Stimulated activated naive CD8-positive, alpha-beta T cell treated with anti-CD3 and anti-CD28 coated beads, Interleukin-15, amount 100 ng/mL, for 72 hours (primary cell): Measurements from ENCODE around the gene SPOUT1.
"Not testable (repeated sequence)": the region's sequence is repeated elsewhere in the genome, so short reads cannot be mapped to it uniquely, and the experiment has no call there.

Experiments used
- ATAC-seq: fragments of 150-1000 bp; cut with Tn5 transposase; 2 replicates; pipeline ENCODE4 v1.10.0; 2021; ENCODE audit warnings: mild to moderate bottlenecking, moderate library complexity
- DNase-seq, 2 donors: peaks; one replicate each; pipeline ENCODE4 v3.0.0; 2021 to 2022
- H3K27ac Mint-ChIP-seq, 2 donors: one replicate each; pipeline ENCODE4 v1.8.0; 2022; ENCODE audit warnings: mild to moderate bottlenecking in 2 of 2, mixed read lengths in 2 of 2, moderate library complexity in 2 of 2
- H3K27me3 Mint-ChIP-seq: one replicate; pipeline ENCODE4 v1.8.0; 2022; ENCODE audit warnings: mixed read lengths
- H3K4me1 Mint-ChIP-seq: one replicate; pipeline ENCODE4 v1.8.0; 2022; ENCODE audit warnings: mild to moderate bottlenecking, mixed read lengths
- H3K4me3 Mint-ChIP-seq, 2 donors: one replicate each; pipeline ENCODE4 v1.8.0; 2022; ENCODE audit warnings: mild to moderate bottlenecking in 2 of 2, mixed read lengths in 2 of 2, moderate library complexity in 1 of 2
- H3K9me3 Mint-ChIP-seq, 2 donors: one replicate each; pipeline ENCODE4 v1.8.0; 2022; ENCODE audit warnings: mixed read lengths in 2 of 2

The SPOUT1 gene

GRCh38 chr9:128802482-128802881 is 27.1 kb downstream of the SPOUT1 start:
- no peak for ATAC-seq
- Mint-ChIP-seq H3K4me1 (no peaks in the 10 kb centered on the region), H3K27me3 (no peaks in the 10 kb centered on the region), H3K27ac (no peak overlapping the region), H3K9me3 (no peaks in the 10 kb centered on the region), H3K4me3 (no peak overlapping the region)
- no peak for DNase-seq

- no peaks in the 10 kb centered on the region for H3K9me3 Mint-ChIP-seq
- no peak for DNase-seq
Observed at GRCh38 chr9:128800061-128800460, 29.5 kb downstream of the SPOUT1 start.

GRCh38 chr9:128798896-128799295 is 30.7 kb downstream of the SPOUT1 start:
- no peaks in the 10 kb centered on the region for H3K27me3 Mint-ChIP-seq
- no peak for ATAC-seq
- H3K4me3 Mint-ChIP-seq, result no peak overlapping the region
- no peak overlapping the region for H3K27ac Mint-ChIP-seq
- no peaks in the 10 kb centered on the region for H3K9me3 Mint-ChIP-seq
- no peaks in the 10 kb centered on the region for H3K4me1 Mint-ChIP-seq
- DNase-seq, result no peak

More at GRCh38 chr9:128800061-128800460, 29.5 kb downstream of the SPOUT1 start:
- no peaks in the 10 kb centered on the region for H3K27me3 Mint-ChIP-seq
- H3K27ac Mint-ChIP-seq, result peak overlapping the region in 1 of 2 donors; percentile 34
- no peaks in the 10 kb centered on the region for H3K4me1 Mint-ChIP-seq
- ATAC-seq, result no peak
- H3K4me3 Mint-ChIP-seq, result no peak overlapping the region

GRCh38 chr9:128794961-128795360 is 34.6 kb downstream of the SPOUT1 start:
- not testable (repeated sequence) for H3K4me3 Mint-ChIP-seq, H3K27me3 Mint-ChIP-seq, H3K9me3 Mint-ChIP-seq, ATAC-seq, DNase-seq, H3K27ac Mint-ChIP-seq, H3K4me1 Mint-ChIP-seq

GRCh38 chr9:128792978-128793686 is 36.5 kb downstream of the SPOUT1 start:
- Mint-ChIP-seq H3K27ac (peak overlapping the region in 1 of 2 donors; percentile 81), H3K9me3 (no peaks in the 10 kb centered on the region), H3K4me1 (peaks cover 20% of the 10 kb centered on the region), H3K4me3 (no peak overlapping the region), H3K27me3 (no peaks in the 10 kb centered on the region)
- ATAC-seq (no peak), DNase-seq (no peak)

- DNase-seq (no peak), ATAC-seq (no peak)
- Mint-ChIP-seq H3K4me1 (peaks cover 25% of the 10 kb centered on the region), H3K27me3 (no peaks in the 10 kb centered on the region), H3K9me3 (no peaks in the 10 kb centered on the region), H3K4me3 (no peak overlapping the region), H3K27ac (no peak overlapping the region)
Observed at GRCh38 chr9:128792134-128792533, 37.5 kb downstream of the SPOUT1 start.

GRCh38 chr9:128790536-128790935 is 39.1 kb downstream of the SPOUT1 start:
- Mint-ChIP-seq H3K9me3 (no peaks in the 10 kb centered on the region), H3K4me1 (peaks cover 31% of the 10 kb centered on the region), H3K27me3 (no peaks in the 10 kb centered on the region), H3K27ac (peak overlapping the region; percentile 19 to 42), H3K4me3 (no peak overlapping the region)
- ATAC-seq (no peak), DNase-seq (no peak)

GRCh38 chr9:128788445-128788844 is 41.1 kb downstream of the SPOUT1 start:
- no peak for DNase-seq
- Mint-ChIP-seq H3K4me3 (peak overlapping the region; percentile 99), H3K9me3 (no peaks in the 10 kb centered on the region), H3K4me1 (peaks cover 35% of the 10 kb centered on the region), H3K27ac (peak overlapping the region in 1 of 2 donors; percentile 98), H3K27me3 (no peaks in the 10 kb centered on the region)
- ATAC-seq, result no peak

GRCh38 chr9:128787659-128788058 is 41.9 kb downstream of the SPOUT1 start:
- Mint-ChIP-seq H3K27me3 (no peaks in the 10 kb centered on the region), H3K4me3 (peak overlapping the region; percentile 99), H3K4me1 (peaks cover 34% of the 10 kb centered on the region), H3K9me3 (no peaks in the 10 kb centered on the region), H3K27ac (peak overlapping the region; percentile 96 to 98)
- no peak for ATAC-seq
- no peak for DNase-seq

GRCh38 chr9:128786681-128787601 is 42.7 kb downstream of the SPOUT1 start, which contains the start of gene TBC1D13:
TSS of gene TBC1D13 (plus strand) at chr9:128787253. CDS start at chr9:128787354, 101 bp downstream.
- peak within 1 kb of the TSS; percentile 99 for H3K4me3 Mint-ChIP-seq
- H3K27ac Mint-ChIP-seq, result peak within 1 kb of the TSS; percentile 96 to 98
- DNase-seq (peak; percentile 91 to 92), ATAC-seq (peak; percentile 98)
- no peaks in the 10 kb centered on the region for H3K9me3 Mint-ChIP-seq
- no peaks in the 10 kb centered on the region for H3K27me3 Mint-ChIP-seq
- H3K4me1 Mint-ChIP-seq, result peaks cover 32% of the 10 kb centered on the region

GRCh38 chr9:128785427-128785826 is 44.2 kb downstream of the SPOUT1 start:
- DNase-seq (no peak), ATAC-seq (no peak)
- no peaks in the 10 kb centered on the region for H3K27me3 Mint-ChIP-seq
- no peak overlapping the region for H3K4me3 Mint-ChIP-seq
- H3K9me3 Mint-ChIP-seq, result no peaks in the 10 kb centered on the region
- H3K27ac Mint-ChIP-seq, result no peak overlapping the region
- peaks cover 32% of the 10 kb centered on the region for H3K4me1 Mint-ChIP-seq

GRCh38 chr9:128782669-128783068 is 46.9 kb downstream of the SPOUT1 start:
- H3K9me3 Mint-ChIP-seq, result no peaks in the 10 kb centered on the region
- peaks cover 16% of the 10 kb centered on the region for H3K4me1 Mint-ChIP-seq
- H3K4me3 Mint-ChIP-seq, result no peak overlapping the region
- H3K27ac Mint-ChIP-seq, result no peak overlapping the region
- H3K27me3 Mint-ChIP-seq, result no peaks in the 10 kb centered on the region
- DNase-seq (no peak), ATAC-seq (no peak)

- H3K27me3 Mint-ChIP-seq, result no peaks in the 10 kb centered on the region
- H3K9me3 Mint-ChIP-seq, result no peaks in the 10 kb centered on the region
- H3K4me3 Mint-ChIP-seq, result no peak overlapping the region
- peaks cover 11% of the 10 kb centered on the region for H3K4me1 Mint-ChIP-seq
- DNase-seq (no peak), ATAC-seq (no peak)
- H3K27ac Mint-ChIP-seq, result no peak overlapping the region
Observed at GRCh38 chr9:128781187-128782070, 48.2 kb downstream of the SPOUT1 start.

- peaks cover 10% of the 10 kb centered on the region for H3K4me1 Mint-ChIP-seq
- H3K27me3 Mint-ChIP-seq, H3K4me3 Mint-ChIP-seq, H3K9me3 Mint-ChIP-seq, H3K27ac Mint-ChIP-seq, DNase-seq, ATAC-seq: not testable (repeated sequence)
Observed at GRCh38 chr9:128780093-128780492, 49.5 kb downstream of the SPOUT1 start.

GRCh38 chr9:128774804-128775203 is 54.8 kb downstream of the SPOUT1 start:
- H3K27ac Mint-ChIP-seq, result peak overlapping the region in 1 of 2 donors; percentile 79
- DNase-seq (no peak), ATAC-seq (no peak)
- no peak overlapping the region for H3K4me3 Mint-ChIP-seq
- H3K9me3 Mint-ChIP-seq, result peaks cover 0 to 10% of the 10 kb centered on the region in 2 donors
- peaks cover 19% of the 10 kb centered on the region for H3K4me1 Mint-ChIP-seq
- no peaks in the 10 kb centered on the region for H3K27me3 Mint-ChIP-seq
